H9 (cell line): ENCODE measurements around the gene ZNF341. TPM values are rescaled to one million over a fixed set of nuclear protein-coding genes. Genes with fewer than 3 reads are reported as not detected.

Experiments used
- DNase-seq: peaks from one replicate; pipeline ENCODE4 v3.0.0-alpha.2; 2017
- H2AFZ ChIP-seq: one replicate; pipeline ENCODE4 v1.6.1; 2013; ENCODE audit warnings: mild to moderate bottlenecking, low read length, control low read depth, moderate library complexity
- H2AK5ac ChIP-seq: 2 replicates; pipeline ENCODE4 v1.6.1; 2013; ENCODE audit warnings: low read length, control low read depth, mixed read lengths; ENCODE audit not compliant: insufficient read length
- H2BK120ac ChIP-seq: one replicate; pipeline ENCODE4 v1.6.1; 2013; ENCODE audit warnings: low read depth, mild to moderate bottlenecking, low read length, control low read depth, inconsistent platforms; ENCODE audit not compliant: poor library complexity, severe bottlenecking
- H2BK12ac ChIP-seq: 2 replicates; pipeline ENCODE4 v1.6.1; 2013; ENCODE audit warnings: low read length, control low read depth, mixed read lengths, low read depth; ENCODE audit not compliant: insufficient read length
- H2BK15ac ChIP-seq: 2 replicates; pipeline ENCODE4 v1.6.1; 2013; ENCODE audit warnings: low read depth, low read length, control low read depth
- H2BK20ac ChIP-seq: one replicate; pipeline ENCODE4 v1.6.1; 2013; ENCODE audit warnings: low read depth, mild to moderate bottlenecking, low read length, control low read depth, inconsistent platforms; ENCODE audit not compliant: poor library complexity, severe bottlenecking
- H2BK5ac ChIP-seq: 2 replicates; pipeline ENCODE4 v1.6.1; 2013; ENCODE audit warnings: low read length, control low read depth, mixed read lengths; ENCODE audit not compliant: insufficient read length
- H3K14ac ChIP-seq: 2 replicates; pipeline ENCODE4 v1.6.1; 2013; ENCODE audit warnings: low read length, control low read depth; ENCODE audit not compliant: insufficient read depth
- H3K18ac ChIP-seq: 2 replicates; pipeline ENCODE4 v1.6.1; 2013; ENCODE audit warnings: low read depth, mild to moderate bottlenecking, mixed read lengths, low read length, control low read depth; ENCODE audit not compliant: insufficient read length
- H3K23ac ChIP-seq: 2 replicates; pipeline ENCODE4 v1.6.1; 2013; ENCODE audit warnings: low read length, control low read depth, mixed read lengths, low read depth; ENCODE audit not compliant: insufficient read length
- H3K23me2 ChIP-seq: 2 replicates; pipeline ENCODE4 v1.6.1; 2013; ENCODE audit warnings: low read depth, mild to moderate bottlenecking, mixed read lengths, low read length, control low read depth; ENCODE audit not compliant: insufficient read length, poor library complexity, severe bottlenecking
- H3K27ac ChIP-seq: 2 replicates; pipeline ENCODE4 v1.5.1; 2013; ENCODE audit warnings: low read length, control low read depth, mixed read lengths, low read depth; ENCODE audit not compliant: insufficient read length
- H3K27me3 ChIP-seq: 2 replicates; pipeline ENCODE4 v1.6.1; 2013; ENCODE audit warnings: low read length, control low read depth, inconsistent platforms; ENCODE audit not compliant: insufficient read depth
- H3K4ac ChIP-seq: 2 replicates; pipeline ENCODE4 v1.6.1; 2013; ENCODE audit warnings: low read depth, mild to moderate bottlenecking, control low read depth, inconsistent platforms, low read length, moderate library complexity
- H3K4me1 ChIP-seq: 2 replicates; pipeline ENCODE4 v1.6.1; 2013; ENCODE audit warnings: low read length, control low read depth, inconsistent platforms; ENCODE audit not compliant: insufficient read depth
- H3K4me2 ChIP-seq: 2 replicates; pipeline ENCODE4 v1.6.1; 2013; ENCODE audit warnings: low read length, control low read depth, mixed read lengths; ENCODE audit not compliant: insufficient read length, insufficient read depth
- H3K56ac ChIP-seq: 2 replicates; pipeline ENCODE4 v1.6.1; 2013; ENCODE audit warnings: low read depth, mild to moderate bottlenecking, mixed read lengths, low read length, control low read depth; ENCODE audit not compliant: insufficient read length
- H3K79me1 ChIP-seq: 2 replicates; pipeline ENCODE4 v1.6.1; 2013; ENCODE audit warnings: low read depth, mild to moderate bottlenecking, moderate library complexity, low read length, control low read depth, inconsistent platforms; ENCODE audit not compliant: insufficient read depth, poor library complexity, severe bottlenecking
- H3K79me2 ChIP-seq: 2 replicates; pipeline ENCODE4 v1.6.1; 2013; ENCODE audit warnings: low read length, control low read depth, inconsistent platforms; ENCODE audit not compliant: insufficient read depth
- H3K9ac ChIP-seq: 2 replicates; pipeline ENCODE4 v1.6.1; 2013; ENCODE audit warnings: low read length, control low read depth, mixed read lengths; ENCODE audit not compliant: insufficient read length; ENCODE audit errors: extremely low read depth
- H3K9me3 ChIP-seq: one replicate; pipeline ENCODE4 v1.6.1; 2013; ENCODE audit warnings: low read depth, low read length, inconsistent platforms; ENCODE audit not compliant: control insufficient read depth
- H3T11ph ChIP-seq: one replicate; pipeline ENCODE4 v1.6.1; 2013; ENCODE audit warnings: mild to moderate bottlenecking, low read length, control low read depth, inconsistent platforms
- H4K20me1 ChIP-seq: one replicate; pipeline ENCODE4 v1.6.1; 2013; ENCODE audit not compliant: control insufficient read depth, insufficient read length, insufficient read depth
- H4K5ac ChIP-seq: 2 replicates; pipeline ENCODE4 v1.6.1; 2013; ENCODE audit warnings: low read depth, mild to moderate bottlenecking, mixed read lengths, low read length, control low read depth; ENCODE audit not compliant: insufficient read length
- H4K8ac ChIP-seq: replicated peaks from 2 replicates; pipeline ENCODE4 v1.6.1; 2013; ENCODE audit warnings: low read length, control low read depth, mixed read lengths, low read depth; ENCODE audit not compliant: insufficient read length
- H4K91ac ChIP-seq: 2 replicates; pipeline ENCODE4 v1.6.1; 2013; ENCODE audit warnings: low read depth, mild to moderate bottlenecking, moderate library complexity, mixed read lengths, low read length, control low read depth; ENCODE audit not compliant: insufficient read length
- H3K27ac Mint-ChIP-seq, 3 experiments: 2 replicates in 2 of 3; 3 replicates in 1 of 3; pipeline ENCODE4 v1.8.0; 2020 to 2021; ENCODE audit warnings: mixed read lengths in 3 of 3, mild to moderate bottlenecking in 1 of 3, moderate library complexity in 1 of 3
- H3K27me3 Mint-ChIP-seq: 2 replicates; pipeline ENCODE4 v1.8.0; 2021; ENCODE audit warnings: low read depth, mild to moderate bottlenecking, moderate library complexity, mixed read lengths
- H3K36me3 Mint-ChIP-seq, 3 experiments: 2 replicates in 2 of 3; 3 replicates in 1 of 3; pipeline ENCODE4 v1.8.0; 2020 to 2021; ENCODE audit warnings: low read depth in 3 of 3, mixed read lengths in 3 of 3; ENCODE audit not compliant: insufficient read depth in 1 of 3
- H3K4me1 Mint-ChIP-seq, 2 experiments: 2 replicates each; pipeline ENCODE4 v1.8.0; 2020; ENCODE audit warnings: mixed read lengths in 2 of 2
- H3K4me3 Mint-ChIP-seq, 2 experiments: 2 replicates in 1 of 2; 3 replicates in 1 of 2; pipeline ENCODE4 v1.8.0; 2020 to 2021; ENCODE audit warnings: mild to moderate bottlenecking in 2 of 2, mixed read lengths in 2 of 2, moderate library complexity in 1 of 2
- H3K9me3 Mint-ChIP-seq, 2 experiments: 2 replicates in 1 of 2; 3 replicates in 1 of 2; pipeline ENCODE4 v1.8.0; 2020; ENCODE audit warnings: mild to moderate bottlenecking in 2 of 2, mixed read lengths in 2 of 2, moderate library complexity in 1 of 2
- CTCF ChIP-seq: fragments of 200-600 bp; sonication (generic); conservative IDR thresholded peaks from 3 replicates; pipeline ENCODE4 v1.8.0; 2021; ENCODE audit warnings: antibody characterized with exemption, mild to moderate bottlenecking
- WGBS: extraction: QIAGEN DNeasy Blood & Tissue Kit; methylation state at CpG from one replicate; pipeline ENCODE4 v1.1.7; 2013; ENCODE audit warnings: missing lambda C conversion rate, low lambda C conversion rate, mixed read lengths; ENCODE audit not compliant: insufficient read length; ENCODE audit errors: extremely low coverage; 5-methylcytosine and 5-hydroxymethylcytosine counted together
- total RNA-seq: library from RNA; stranded (reverse); gene quantifications from 2 replicates; pipeline ENCODE4 v1.2.1, GENCODE V29; 2021

The ZNF341 gene
- total RNA-seq, 1 experiment from 2014 or later = 5.2 TPM

- H3K23ac ChIP-seq = no peak overlapping the region
- no peak overlapping the region for H3K27ac ChIP-seq
- H3K9me3 Mint-ChIP-seq = no peaks in the 10 kb centered on the region
- no peak overlapping the region for H3K27ac Mint-ChIP-seq
- H3K23me2 ChIP-seq = no peaks in the 10 kb centered on the region
- H3K4me3 Mint-ChIP-seq = no peak overlapping the region
- H4K20me1 ChIP-seq = no peaks in the 10 kb centered on the region
- no peak overlapping the region for H2BK5ac ChIP-seq
- no peak overlapping the region for H2AK5ac ChIP-seq
- no peaks in the 10 kb centered on the region for H3K79me1 ChIP-seq
- TF ChIP-seq CTCF = no peak
- H3K4me1 Mint-ChIP-seq = peaks cover 6 to 10% of the 10 kb centered on the region in 2 experiments
- no peak overlapping the region for H2BK20ac ChIP-seq
- no peak overlapping the region for H4K91ac ChIP-seq
- no peak overlapping the region for H3K4me2 ChIP-seq
- H2AFZ ChIP-seq = no peak overlapping the region
- H3K36me3 Mint-ChIP-seq = peaks cover 0 to 5% (median 4%) of the 10 kb centered on the region in 3 experiments; a peak in 2 of 7 replicates
- no peak overlapping the region for H2BK15ac ChIP-seq
- no peaks in the 10 kb centered on the region for H3K27me3 ChIP-seq
- H4K5ac ChIP-seq = no peak overlapping the region
- DNase-seq = no peak
- H3K27me3 Mint-ChIP-seq = no peaks in the 10 kb centered on the region
- no peak overlapping the region for H2BK12ac ChIP-seq
- no peak overlapping the region for H3K9ac ChIP-seq
- H3K9me3 ChIP-seq = no peaks in the 10 kb centered on the region
- no peak overlapping the region for H4K8ac ChIP-seq
- no peak overlapping the region for H3K18ac ChIP-seq
- H3K14ac ChIP-seq = no peak overlapping the region
- H3T11ph ChIP-seq = no peak overlapping the region
- no peak overlapping the region for H3K4ac ChIP-seq
- H3K56ac ChIP-seq = no peak overlapping the region
- H3K79me2 ChIP-seq = no peaks in the 10 kb centered on the region
- no peaks in the 10 kb centered on the region; the same call in 1 of the 2 replicates for H3K4me1 ChIP-seq
- no peak overlapping the region for H2BK120ac ChIP-seq
- no CpG with 5 or more reads among the region's 1 CpG for WGBS
These were observed 50.1 kb downstream of the ZNF341 start for GRCh38 chr20:33781945-33782344.
